Neural cell (in vitro differentiated cells): ENCODE results near the gene ARNT2.

Source experiments
- EZH2 ChIP-seq: fragments of 200-600, 300-800 bp; shearing (Covaris generic), sonication (generic); IDR thresholded peaks from 2 replicates; pipeline ENCODE4 v1.6.1; 2014; ENCODE audit warnings: antibody characterized with exemption, low read length, borderline replicate concordance, mild to moderate bottlenecking; ENCODE audit not compliant: insufficient read depth, poor library complexity, severe bottlenecking
- POLR2AphosphoS5 ChIP-seq: IDR thresholded peaks from 2 replicates; pipeline ENCODE4 v1.6.1; 2012
- TAF1 ChIP-seq: IDR thresholded peaks from 2 replicates; pipeline ENCODE4 v1.6.1; 2012; ENCODE audit warnings: low read depth
- TF ChIP-seq, protein P1 (sequence below): fragments of 450-650 bp; IDR thresholded peaks from 2 replicates; pipeline ENCODE4 v1.5.1; 2014; ENCODE audit warnings: antibody characterized with exemption, mild to moderate bottlenecking, moderate library complexity; ENCODE audit not compliant: poor library complexity, severe bottlenecking
- TF ChIP-seq, protein P2 (sequence below): IDR thresholded peaks from 2 replicates; pipeline ENCODE4 v1.6.1; 2012; ENCODE audit warnings: borderline replicate concordance

DNA sequence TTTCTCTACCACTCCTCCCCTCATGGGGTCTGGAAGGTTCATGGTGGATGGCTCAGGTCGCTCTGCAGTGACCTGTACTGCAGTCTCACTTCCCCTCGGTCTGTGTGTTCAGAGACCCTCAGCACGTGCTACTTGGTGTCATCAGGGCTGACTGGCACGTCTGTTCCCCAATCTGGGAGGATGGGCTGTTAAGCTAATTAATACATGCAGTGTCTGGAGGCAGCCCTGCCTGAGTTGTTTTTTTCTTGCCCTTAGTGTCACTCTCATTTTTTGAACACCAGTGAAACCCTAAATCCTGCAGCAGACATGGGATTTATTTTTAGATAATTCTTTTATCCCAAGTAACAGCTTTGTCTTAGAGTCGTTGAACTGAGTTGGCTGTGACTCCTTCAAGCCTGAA, 64.6 kb downstream of the ARNT2 start:
- TF ChIP-seq, protein P1, sequence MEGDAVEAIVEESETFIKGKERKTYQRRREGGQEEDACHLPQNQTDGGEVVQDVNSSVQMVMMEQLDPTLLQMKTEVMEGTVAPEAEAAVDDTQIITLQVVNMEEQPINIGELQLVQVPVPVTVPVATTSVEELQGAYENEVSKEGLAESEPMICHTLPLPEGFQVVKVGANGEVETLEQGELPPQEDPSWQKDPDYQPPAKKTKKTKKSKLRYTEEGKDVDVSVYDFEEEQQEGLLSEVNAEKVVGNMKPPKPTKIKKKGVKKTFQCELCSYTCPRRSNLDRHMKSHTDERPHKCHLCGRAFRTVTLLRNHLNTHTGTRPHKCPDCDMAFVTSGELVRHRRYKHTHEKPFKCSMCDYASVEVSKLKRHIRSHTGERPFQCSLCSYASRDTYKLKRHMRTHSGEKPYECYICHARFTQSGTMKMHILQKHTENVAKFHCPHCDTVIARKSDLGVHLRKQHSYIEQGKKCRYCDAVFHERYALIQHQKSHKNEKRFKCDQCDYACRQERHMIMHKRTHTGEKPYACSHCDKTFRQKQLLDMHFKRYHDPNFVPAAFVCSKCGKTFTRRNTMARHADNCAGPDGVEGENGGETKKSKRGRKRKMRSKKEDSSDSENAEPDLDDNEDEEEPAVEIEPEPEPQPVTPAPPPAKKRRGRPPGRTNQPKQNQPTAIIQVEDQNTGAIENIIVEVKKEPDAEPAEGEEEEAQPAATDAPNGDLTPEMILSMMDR = no peak
- TF ChIP-seq POLR2AphosphoS5 (no peak), EZH2 (no peak), TAF1 (no peak)
- TF ChIP-seq, protein P2, sequence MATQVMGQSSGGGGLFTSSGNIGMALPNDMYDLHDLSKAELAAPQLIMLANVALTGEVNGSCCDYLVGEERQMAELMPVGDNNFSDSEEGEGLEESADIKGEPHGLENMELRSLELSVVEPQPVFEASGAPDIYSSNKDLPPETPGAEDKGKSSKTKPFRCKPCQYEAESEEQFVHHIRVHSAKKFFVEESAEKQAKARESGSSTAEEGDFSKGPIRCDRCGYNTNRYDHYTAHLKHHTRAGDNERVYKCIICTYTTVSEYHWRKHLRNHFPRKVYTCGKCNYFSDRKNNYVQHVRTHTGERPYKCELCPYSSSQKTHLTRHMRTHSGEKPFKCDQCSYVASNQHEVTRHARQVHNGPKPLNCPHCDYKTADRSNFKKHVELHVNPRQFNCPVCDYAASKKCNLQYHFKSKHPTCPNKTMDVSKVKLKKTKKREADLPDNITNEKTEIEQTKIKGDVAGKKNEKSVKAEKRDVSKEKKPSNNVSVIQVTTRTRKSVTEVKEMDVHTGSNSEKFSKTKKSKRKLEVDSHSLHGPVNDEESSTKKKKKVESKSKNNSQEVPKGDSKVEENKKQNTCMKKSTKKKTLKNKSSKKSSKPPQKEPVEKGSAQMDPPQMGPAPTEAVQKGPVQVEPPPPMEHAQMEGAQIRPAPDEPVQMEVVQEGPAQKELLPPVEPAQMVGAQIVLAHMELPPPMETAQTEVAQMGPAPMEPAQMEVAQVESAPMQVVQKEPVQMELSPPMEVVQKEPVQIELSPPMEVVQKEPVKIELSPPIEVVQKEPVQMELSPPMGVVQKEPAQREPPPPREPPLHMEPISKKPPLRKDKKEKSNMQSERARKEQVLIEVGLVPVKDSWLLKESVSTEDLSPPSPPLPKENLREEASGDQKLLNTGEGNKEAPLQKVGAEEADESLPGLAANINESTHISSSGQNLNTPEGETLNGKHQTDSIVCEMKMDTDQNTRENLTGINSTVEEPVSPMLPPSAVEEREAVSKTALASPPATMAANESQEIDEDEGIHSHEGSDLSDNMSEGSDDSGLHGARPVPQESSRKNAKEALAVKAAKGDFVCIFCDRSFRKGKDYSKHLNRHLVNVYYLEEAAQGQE = no peak
